Measurements from ENCODE around the gene ZNF691.
"Not testable (repeated sequence)": the region's sequence is repeated elsewhere in the genome, so short reads cannot be mapped to it uniquely, and the experiment has no call there.

The ZNF691 gene

GRCh38 chr1:42833981-42834380 is 12.4 kb upstream of the ZNF691 start:
- no peak for DNase-seq

DNA sequence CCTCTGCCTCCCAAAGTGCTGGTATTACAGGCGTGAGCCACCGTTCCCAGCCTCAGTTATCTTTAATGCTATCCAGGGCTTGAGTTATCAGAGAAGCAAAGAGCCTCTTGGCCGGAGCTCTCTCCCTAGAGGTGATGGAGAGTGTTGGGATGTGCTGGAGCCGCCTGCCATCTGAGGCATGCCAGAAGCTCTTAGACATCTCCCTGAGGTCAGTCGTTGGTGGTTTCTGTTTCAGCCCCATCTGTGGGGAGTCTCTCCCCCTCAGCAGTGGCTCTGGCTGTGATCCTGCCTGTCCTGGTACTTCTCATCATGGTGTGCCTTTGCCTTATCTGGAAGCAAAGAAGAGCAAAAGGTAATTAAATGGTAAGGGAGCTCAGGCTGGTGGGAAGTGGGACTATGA is 11.6 kb upstream of the ZNF691 start:
- no peak for DNase-seq

GRCh38 chr1:42835422-42835821 is 11.0 kb upstream of the ZNF691 start:
- DNase-seq, result no peak

DNA sequence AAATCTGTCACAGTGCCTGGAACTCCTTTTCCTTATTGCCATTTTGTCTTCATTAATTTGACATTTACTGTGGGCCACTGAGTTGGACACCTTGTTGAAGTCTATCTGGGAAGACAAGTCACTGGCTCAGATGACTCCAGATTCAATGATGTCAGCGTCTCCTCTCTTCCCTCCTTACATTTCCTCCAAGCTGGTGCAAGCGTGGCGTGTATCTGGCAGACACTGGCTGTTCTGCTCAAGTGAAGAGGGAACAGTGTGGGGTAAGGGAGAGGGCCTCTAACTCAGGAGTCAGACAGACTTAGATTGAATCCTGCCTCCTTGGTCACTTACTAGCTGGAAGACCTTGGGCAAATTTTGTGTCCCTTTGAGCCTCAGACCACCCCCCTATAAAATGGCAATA is 8.7 kb upstream of the ZNF691 start:
- no peak for DNase-seq

GRCh38 chr1:42838482-42839190 is 7.8 kb upstream of the ZNF691 start:
- no peak for DNase-seq

GRCh38 chr1:42841010-42841409 is 5.4 kb upstream of the ZNF691 start:
- DNase-seq, result no peak

- DNase-seq, result no peak
These were observed 4.8 kb upstream of the ZNF691 start for GRCh38 chr1:42841440-42842147.

DNA sequence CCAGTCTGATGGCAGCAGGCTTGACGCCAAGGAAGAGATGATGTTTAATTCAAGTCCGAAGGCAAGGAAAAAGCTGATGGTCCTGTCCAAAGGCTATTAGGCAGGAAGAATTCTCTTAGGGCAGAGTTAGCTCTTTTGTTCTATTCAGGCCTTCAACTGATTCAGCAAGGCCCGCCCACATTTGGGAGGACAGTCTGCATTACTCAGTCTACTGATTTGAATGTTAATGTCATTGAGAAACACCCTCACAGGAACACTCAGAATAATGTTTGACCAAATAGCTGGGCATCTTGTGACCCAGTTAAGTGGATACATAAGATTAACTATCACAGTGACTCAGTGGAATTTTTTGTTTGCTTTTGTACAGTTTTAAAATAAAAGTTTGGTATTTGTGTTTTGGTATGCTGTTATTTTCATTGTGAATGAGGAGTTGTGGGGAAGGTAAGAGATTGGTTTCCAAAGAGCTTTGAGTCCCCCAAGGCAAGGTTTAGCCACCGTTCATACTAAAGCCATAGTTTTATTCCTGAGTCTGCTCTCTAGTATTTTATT is 1.7 kb upstream of the ZNF691 start:
- no peak for DNase-seq

DNA sequence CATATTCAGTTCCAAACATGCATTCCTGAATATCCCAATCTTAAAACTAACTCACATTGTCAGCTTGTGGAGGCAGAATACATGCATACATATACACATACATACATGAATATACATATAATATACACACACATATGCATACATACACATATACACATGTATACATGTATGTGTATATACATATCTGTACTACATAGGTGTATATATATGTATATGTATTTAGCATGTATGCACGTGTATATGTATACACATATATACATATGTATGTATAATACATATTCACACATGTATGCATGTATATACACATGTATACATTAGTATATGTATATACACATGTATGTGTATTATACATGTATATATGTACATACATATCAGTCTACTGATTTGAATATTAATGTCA is 1.2 kb upstream of the ZNF691 start:
- no peak for DNase-seq

- no peak for DNase-seq
These were observed 552 bp upstream of the ZNF691 start for GRCh38 chr1:42845866-42846256.

DNA sequence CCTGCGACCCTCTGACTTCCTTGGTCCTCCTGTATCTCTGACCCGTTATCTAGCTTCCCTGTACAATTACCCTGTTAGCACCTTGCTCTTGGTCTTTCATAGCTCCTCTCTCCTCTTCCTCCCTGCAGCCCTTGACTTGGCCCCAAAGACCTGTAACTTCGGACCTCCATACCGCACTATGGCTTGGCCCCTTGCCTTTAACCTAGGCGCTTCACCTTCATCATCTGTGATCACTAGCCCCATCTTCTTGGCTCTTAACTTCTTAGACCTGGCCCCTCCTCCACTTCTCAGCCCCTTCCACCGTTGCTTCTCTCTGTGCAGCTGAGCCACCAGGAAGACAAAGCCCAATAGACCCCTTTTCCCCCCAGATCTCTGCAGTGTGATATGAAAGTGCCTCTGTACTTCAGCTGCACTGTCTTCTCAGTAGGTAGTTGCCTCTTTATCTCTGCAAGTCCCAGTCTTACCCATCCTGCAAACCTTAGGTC is 740 bp downstream of the ZNF691 start:
- DNase-seq, result no peak

GRCh38 chr1:42847721-42848460 is 1.5 kb downstream of the ZNF691 start:
- DNase-seq, result no peak

GRCh38 chr1:42848823-42849537 is 2.6 kb downstream of the ZNF691 start:
- DNase-seq, result no peak

GRCh38 chr1:42849944-42850343 is 3.5 kb downstream of the ZNF691 start:
- DNase-seq, result no peak

- no peak for DNase-seq
These were observed 5.0 kb downstream of the ZNF691 start for GRCh38 chr1:42851420-42851819.

DNA sequence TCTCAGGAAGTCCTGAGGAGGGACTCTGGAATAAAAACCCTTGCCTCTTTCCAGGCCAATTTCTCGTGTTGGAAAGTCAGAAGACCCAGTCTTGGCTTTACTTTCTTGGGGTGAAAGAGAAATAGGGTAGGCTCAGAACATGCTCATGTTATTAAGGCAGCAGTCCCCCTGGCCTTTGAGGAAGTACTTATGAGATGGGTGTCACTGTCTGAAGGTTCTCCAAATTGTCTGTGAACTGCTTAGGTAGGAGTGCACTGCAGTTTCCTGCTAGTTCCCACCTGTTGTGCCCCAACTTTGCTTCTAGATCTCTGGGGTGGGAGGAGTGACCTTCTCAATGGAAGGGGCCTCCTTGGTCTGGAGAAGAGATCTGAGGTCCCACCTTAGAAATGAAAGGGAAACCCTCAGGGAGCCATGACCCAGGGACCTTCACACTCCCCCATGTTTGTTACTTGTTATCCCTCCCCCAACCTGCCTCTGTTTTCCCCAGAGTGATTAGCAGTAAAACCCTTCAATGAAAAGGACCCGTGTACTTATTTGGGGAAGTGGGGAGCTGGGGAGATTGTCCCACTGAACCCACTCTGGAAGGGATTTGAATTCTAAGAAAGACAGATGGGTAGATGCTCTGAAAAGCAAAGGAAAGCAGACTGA is 5.7 kb downstream of the ZNF691 start:
- DNase-seq, result no peak

GRCh38 chr1:42852608-42852980 is 6.2 kb downstream of the ZNF691 start:
- DNase-seq, result no peak

DNA sequence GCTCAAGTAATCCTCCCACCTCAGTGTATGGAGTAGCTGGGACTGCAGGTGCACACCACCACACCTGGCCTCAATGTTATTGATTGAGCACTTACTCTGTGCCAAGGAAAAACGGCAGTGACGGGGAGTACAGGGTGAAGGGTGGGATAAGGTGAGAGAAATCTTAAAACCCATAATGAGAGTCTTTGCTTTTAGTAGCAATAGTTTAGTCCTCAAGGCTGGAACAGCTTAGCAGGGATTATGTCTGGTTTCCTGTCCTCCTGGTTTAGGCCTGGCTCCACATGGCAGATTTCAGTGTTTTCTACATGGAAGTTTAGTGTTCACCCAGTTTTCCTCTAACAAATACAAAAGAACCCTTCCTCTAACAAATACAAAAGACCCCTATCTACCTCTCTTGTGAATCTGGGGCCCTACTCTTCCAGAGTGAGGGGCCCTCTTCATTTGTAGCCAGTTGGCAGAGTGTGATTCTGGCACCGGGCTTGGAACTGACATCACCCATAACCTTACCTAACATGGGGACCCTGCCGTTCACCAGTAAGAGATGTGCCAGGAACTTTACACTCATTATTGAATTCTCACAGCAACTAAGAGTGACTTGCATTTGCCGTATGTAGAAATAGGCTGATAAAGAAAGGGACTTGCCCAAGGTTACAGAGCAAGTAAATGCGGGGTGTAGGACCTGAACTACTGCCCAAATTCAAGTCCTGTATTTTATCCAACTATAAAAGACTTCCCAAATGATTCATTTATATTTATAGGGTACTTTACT is 6.9 kb downstream of the ZNF691 start:
- no peak for DNase-seq

DNA sequence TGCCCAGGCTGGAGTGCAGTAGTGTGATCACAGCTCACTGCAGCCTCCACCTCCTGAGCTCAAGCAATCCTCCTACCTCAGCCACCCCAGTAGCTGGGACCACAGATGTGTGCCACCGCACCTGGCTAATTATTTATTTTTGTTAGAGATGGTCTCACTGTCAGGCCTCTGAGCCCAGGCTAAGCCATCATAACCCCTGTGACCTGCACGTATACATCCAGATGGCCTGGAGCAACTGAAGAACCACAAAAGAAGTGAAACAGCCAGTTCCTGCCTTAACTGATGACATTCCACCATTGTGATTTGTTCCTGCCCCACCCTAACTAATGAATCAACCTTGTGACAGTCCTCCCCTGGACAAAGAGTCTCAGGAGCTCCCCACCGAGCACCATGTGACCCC is 10.1 kb downstream of the ZNF691 start:
- not testable (repeated sequence) for DNase-seq

- not testable (repeated sequence) for DNase-seq
These were observed 13.0 kb downstream of the ZNF691 start for GRCh38 chr1:42859366-42859765.

- no peak for DNase-seq
These were observed 14.1 kb downstream of the ZNF691 start for GRCh38 chr1:42860339-42861013.

Data from NCI-H2171 treated with DMSO at 0.1 percent for 48 hours (cell line).